G401.6 (cell line): ENCODE measurements around the gene MYO9B.
A peak's percentile ranks its signal among the peaks of the same experiment; 100 is the strongest.
"Not testable (repeated sequence)": the region's sequence is repeated elsewhere in the genome, so short reads cannot be mapped to it uniquely, and the experiment has no call there.

Source experiments
- FAIRE-seq: peaks from 2 replicates; lab custom pipeline; 2012; peaks lifted over from hg19 to GRCh38; lab: Jason Lieb, UNC

Gene MYO9B

DNA sequence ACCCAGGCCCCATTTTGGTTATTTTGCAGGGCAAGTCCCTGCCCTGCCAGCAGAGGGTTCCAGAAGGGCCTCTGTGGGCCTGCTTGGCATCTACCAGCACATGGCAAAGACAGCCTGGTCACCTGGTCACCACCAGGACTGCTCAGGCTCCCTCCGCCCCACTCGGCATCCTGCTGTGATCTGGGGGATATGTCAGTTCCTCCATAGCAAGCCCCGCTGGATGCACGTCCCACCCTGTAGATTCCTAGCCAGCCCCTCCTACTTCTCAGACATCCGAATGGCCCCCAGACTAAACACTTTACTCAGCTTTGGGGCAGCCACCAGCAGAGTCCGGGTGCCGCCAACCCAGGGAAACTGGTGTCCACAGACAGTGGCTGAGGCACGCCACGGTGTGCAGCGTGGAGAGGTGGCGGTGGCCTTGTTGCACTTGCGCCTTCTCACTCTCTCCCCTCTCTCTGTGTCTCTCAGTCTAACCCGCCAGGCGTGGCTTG is 107.7 kb downstream of the MYO9B start:
- FAIRE-seq = no peak

DNA sequence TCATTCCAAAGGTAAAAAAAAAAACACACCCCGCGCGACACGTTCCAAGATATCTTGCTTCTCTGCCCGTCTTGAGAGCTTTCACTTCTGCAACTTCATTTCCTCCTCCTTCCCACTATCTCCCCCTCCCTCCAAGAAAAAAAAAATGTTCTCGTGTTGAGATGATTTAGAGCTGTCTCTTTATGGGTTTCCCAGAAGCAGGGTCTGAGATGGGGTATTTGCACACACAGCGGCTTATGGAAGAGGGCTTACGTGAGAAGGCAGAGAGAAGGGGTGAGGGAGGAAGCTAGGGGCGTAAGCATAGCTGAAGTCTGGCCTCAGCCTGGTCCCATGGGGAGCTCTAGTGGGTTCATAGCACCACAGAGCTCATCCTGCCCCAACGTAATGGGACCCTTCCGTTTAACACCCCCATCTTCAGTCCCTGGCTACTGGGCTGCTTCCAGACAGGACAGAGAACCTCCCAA is 108.3 kb downstream of the MYO9B start:
- FAIRE-seq = no peak

DNA sequence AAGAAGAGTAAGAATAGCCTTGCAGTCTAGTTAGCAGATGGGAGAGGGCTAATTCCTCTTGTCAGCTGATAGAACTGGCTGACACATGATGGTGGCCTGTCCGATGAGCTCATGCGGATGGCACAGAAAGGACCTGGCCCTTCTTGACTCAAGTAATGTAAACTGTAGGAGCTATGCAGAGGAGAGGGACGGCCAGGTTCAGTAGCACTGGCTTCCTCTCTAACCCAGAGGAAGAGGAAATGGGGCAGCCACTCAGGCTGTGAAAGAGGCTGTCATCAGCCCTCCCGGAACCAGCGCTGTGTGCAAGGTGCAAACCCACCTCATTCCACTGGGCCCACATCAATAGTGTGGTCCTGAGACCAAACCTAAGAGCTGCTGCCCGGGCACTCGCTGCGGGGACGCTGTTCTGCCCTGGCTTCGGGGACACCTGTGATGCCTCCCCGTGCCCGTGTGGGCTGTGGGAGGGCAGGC is 108.8 kb downstream of the MYO9B start:
- no peak for FAIRE-seq

DNA sequence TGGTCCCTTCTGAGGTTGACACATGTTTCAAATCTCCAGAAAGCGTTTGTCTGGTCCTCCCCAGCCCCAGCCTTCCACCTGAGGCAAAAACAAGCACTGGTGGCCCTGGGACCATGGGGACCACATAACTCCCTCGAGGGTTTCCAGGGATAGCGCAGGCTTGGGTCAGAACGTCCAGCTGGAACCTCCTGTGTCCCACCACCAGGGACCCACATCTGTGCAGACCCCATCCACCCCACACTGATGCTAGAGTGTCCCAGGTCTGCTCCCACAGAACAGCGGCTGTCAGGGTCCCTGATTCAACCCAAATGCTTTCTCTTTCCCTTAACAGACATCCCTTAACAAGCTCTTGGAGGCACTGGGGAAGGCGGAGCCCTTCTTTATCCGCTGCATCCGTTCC is 110.0 kb downstream of the MYO9B start:
- FAIRE-seq = no peak

DNA sequence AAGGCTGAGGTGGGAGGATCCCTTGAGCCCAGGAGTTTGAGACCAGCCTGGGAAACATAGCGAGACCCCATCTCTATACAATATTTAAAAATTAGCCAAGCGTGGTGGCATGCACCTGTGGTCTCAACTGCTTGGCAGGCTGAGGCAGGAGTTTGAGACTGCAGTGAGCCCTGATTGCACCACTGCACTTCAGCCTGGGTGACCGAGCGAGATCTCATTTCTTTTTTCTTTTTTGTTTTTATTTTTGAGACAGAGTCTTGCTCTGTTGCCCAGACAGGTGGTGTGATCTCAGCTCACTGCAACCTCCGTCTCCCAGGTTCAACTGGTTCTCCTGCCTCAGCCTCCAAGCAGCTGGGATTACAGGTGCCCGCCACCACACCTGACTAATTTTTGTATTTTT is 116.2 kb downstream of the MYO9B start:
- FAIRE-seq = not testable (repeated sequence)

DNA sequence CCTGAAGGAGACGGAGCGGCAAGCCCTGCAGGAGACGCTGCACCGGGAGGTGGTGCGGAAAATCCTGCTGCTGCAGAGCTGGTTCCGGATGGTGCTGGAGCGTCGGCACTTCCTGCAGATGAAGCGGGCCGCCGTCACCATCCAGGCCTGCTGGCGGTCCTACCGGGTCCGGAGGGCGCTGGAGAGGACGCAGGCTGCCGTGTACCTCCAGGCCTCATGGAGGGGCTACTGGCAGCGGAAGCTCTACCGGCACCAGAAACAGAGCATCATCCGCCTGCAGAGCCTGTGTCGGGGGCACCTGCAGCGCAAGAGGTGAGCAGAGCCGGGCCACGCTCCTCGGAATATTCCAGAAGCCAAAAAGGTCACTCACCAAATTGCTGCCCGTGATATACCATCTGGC is 117.2 kb downstream of the MYO9B start:
- no peak for FAIRE-seq

DNA sequence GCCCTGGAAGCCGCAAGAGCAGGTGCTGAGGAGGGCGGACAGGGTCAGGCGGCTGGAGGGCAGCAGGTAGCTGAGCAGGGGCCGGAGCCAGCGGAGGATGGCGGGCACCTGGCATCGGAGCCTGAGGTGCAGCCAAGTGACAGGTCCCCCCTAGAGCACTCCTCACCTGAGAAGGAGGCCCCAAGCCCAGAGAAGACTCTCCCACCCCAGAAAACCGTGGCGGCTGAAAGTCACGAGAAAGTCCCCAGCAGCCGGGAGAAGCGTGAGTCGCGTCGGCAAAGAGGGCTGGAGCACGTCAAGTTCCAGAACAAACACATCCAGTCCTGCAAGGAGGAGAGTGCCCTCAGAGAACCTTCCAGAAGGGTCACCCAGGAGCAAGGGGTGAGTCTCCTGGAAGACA is 119.0 kb downstream of the MYO9B start:
- FAIRE-seq = no peak

DNA sequence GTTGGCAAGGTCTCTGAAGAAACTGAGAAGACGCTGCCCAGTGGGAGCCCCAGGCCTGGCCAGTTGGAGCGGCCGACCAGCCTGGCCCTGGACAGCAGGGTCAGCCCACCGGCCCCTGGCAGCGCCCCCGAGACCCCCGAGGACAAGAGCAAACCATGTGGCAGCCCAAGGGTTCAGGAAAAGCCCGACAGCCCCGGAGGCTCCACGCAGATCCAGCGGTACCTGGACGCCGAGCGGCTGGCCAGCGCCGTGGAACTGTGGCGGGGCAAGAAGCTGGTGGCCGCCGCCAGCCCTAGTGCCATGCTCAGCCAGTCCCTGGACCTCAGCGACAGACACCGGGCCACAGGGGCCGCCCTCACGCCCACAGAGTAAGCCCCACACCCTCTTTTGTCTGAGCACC is 119.5 kb downstream of the MYO9B start:
- FAIRE-seq = no peak

DNA sequence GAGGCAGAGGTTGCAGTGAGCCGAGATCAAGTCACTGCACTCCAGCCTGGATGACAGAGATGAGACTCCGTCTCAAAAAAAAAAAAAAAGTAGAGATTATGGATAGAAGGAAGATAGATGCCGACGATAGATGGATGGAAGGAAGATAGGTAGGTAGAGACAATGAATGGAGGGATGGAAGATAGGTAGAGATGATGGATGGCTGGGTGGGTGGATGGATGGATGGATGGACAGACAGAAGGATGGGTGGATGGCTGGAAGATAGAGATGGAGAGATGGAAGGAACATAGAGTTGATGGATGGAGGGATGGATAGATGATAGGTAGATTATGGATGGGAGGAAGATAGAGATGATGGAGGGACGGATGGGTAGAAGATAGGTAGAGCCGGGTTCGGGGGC is 121.0 kb downstream of the MYO9B start:
- FAIRE-seq = no peak

DNA sequence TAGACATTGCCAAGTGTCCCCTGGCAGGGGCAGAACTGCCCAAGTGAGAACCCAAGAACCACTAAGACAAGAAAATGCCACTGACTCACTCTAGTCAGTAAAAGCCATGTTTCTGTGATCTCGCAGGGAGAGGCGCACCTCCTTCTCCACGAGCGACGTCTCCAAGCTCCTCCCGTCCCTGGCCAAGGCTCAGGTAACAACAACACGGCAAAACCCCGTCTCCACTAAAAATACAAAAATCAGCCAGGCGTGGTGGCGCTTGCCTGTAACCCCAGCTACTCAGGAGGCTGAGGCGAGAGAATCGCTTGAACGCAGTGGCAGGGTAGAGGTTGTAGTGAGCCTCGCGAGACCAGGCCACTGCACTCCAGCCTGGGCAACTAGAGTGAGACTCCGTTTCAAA is 122.1 kb downstream of the MYO9B start:
- no peak for FAIRE-seq

DNA sequence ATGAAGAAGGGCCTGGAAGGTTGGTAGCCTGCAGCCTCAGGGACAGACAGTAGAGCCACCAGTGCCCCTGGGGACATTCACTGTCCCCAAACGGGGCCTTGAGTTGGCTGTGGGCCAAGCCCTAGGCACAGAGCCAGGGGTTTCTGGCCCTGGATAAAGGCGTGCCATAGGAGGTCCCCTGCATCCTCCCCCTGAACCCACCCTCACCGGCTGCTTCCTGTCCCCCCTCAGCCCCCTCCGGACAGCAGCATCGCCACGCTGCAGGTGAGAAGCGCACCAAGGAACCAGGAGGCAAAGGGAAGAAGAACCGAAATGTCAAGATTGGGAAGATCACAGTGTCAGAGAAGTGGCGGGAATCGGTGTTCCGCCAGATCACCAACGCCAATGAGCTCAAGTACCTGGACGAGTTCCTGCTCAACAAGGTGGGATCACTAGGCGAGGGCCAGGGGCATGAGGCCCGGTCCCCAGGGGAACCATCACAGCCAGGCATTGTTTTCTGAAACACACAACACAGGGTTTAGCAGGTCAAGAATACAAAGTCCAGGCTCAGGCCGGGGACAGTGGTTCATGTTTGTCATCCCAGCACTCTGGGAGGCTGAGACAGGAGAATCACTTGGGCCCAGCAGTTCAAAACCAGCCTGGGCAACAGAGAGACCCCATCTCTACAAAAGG is 125.0 kb downstream of the MYO9B start:
- no peak for FAIRE-seq

DNA sequence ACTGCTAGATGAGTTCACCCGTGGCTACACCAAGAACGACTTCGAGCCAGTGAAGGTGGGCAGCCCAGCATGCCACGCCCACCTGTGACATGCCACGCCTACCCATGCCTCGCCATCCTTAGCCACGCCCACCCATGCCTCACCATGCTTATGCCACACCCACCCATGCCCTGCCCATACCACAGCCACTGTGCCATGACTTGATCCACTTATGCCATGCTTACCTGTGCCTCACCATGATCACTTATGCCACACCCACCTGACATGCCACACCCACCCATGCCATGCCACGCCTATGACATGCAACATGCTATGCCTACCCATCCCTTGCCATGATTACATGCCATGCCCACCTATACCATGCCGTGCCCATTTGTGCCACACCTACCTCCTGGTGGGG is 126.7 kb downstream of the MYO9B start:
- FAIRE-seq = no peak

DNA sequence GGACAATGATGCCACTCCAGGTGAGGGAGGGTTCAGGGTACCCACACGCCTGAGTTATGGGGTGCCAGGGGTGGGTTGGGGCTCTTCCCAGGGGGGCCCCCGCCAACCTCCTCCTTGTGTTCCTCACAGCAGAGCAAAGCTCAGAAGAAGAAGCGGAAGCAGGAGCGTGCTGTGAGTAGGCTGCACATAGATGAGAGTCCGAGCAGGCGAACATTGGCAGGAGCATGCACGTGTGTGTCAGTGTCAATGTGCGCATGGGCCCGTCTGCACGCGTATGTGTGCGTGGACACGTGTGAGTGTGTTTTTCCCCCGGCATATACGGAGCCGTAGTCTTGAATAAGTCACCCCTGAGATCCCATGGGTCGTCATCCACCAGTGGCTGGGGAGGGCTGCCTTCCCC is 127.1 kb downstream of the MYO9B start:
- no peak for FAIRE-seq

DNA sequence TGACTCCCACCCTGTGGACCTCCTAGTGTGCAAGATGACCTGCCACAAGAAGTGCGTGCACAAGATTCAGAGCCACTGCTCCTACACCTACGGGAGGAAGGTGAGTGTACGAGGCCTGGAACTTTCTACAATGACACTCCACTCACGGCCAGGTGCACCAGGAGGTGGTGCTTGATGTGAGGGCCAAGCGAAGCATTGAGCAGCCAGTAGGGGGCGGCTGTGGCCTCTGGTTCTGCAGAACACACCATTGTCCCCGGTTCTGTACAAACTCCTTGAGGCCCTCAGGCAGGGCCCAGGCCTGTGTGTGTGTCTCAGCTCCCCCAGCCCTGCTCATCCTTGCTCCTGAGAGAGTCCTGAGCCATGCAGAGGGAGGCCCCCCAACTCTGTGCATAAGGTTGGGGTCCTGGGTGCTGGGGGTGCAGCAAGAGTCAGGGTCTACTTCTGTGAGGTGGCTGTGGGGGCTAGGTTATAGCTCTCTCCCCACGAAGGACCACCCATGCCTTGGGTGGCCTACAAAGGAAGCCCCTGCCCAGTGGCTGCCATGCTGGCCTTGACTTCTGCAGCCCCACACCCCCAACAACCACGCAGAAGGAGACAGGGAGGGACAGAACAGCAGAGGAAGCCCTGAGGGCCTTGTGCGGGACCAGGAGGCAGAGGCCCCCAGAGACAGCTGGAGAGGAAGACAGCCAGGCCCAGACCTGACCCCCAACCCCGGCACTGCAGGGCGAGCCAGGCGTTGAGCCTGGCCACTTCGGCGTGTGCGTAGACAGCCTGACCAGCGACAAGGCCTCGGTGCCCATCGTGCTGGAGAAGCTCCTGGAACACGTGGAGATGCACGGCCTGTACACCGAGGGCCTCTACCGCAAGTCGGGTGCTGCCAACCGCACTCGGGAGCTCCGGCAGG is 129.9 kb downstream of the MYO9B start:
- FAIRE-seq = no peak

DNA sequence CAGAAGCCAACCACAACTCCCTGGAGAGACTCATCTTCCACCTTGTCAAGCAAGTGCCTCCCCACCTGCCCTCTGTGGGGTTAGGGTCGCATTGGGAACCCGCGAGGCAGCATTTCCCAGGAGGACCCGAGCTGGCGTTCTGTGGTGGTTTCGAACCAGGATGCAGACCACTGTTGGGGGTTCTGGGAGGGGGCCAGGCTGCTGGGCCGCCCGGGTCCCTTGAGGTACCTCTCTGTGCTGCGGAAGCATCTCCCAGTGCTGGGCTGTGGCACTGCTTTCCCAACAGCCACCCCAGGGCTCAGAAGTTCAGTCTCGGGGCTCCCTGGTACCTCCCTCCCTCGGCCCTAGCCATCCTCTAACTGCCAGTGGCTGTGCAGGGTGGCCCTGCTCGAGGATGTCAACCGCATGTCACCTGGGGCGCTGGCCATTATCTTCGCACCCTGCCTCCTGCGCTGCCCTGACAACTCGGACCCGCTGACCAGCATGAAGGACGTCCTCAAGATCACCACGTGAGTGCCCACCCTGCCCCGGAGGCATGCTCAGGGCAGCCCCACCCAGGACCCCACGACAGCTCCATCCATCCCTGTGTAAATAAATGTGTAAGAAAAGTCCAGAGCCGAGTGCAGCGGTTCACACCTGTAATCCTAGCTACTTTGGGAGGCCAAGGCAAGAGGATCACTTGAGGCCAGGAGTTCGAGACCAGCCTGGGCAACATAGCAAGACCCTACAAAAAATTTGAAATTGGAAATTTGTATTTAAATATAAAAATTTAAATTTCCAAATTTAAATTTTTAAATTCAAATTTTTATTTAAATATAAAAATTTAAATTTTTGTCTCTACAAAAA is 131.4 kb downstream of the MYO9B start:
- no peak for FAIRE-seq

DNA sequence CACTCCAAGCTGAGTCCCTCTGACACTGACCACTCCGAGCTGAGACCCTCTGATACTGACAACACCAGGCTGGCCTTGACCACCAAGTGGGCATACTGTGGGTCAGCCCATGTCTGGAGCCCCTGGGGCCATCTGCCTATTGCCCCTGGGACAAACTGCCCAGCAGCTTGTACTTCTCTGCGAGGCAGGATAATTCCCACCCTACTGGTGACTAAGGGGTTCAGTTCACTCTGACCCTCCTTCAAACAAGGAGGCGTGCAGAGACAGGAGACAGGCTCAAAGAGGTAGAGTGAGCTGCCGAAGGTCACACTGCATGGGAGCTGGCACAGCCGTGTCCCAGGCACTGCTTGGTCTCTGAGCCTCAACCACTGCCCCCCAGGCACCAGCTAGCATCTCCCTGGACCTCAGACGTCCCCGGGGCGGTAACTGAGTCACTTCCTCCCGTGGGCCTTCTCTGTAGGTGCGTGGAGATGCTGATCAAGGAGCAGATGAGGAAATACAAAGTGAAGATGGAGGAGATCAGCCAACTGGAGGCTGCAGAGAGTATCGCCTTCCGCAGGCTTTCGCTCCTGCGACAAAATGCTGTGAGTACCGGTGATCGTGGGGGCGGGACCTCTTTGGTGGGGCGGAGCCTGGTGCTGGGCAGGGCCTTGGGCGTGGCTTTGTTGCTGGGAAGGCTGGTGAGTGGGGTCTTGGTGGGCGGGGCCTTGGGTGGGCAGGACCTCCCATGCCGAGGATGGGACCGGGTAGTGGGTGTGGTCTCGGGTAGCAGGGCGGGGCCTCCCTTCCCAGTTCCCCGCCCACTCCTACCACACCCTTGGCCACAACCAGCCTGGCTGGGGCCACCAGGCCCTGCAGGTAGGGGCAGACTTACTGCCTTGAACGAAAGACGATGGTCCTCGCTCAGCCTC is 133.8 kb downstream of the MYO9B start:
- FAIRE-seq = peak; percentile 93

DNA sequence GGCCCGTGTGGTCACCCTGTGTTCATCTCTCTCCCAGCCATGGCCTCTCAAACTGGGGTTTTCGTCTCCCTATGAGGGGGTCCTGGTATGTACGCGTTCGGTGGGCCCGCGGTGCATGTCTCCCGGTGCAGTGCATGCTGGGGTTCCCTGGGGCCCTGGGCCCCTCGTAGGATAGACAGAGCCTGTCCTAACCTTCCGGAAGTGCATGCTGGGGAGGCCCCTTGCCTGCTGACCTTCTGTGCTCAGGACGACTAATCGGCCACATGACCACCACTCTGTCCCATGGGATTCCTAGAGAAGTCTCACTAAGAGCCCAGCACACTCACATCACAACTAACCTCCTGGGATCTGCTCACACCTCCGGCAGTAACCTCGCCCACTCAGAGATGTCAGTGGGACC is 134.7 kb downstream of the MYO9B start:
- no peak for FAIRE-seq

DNA sequence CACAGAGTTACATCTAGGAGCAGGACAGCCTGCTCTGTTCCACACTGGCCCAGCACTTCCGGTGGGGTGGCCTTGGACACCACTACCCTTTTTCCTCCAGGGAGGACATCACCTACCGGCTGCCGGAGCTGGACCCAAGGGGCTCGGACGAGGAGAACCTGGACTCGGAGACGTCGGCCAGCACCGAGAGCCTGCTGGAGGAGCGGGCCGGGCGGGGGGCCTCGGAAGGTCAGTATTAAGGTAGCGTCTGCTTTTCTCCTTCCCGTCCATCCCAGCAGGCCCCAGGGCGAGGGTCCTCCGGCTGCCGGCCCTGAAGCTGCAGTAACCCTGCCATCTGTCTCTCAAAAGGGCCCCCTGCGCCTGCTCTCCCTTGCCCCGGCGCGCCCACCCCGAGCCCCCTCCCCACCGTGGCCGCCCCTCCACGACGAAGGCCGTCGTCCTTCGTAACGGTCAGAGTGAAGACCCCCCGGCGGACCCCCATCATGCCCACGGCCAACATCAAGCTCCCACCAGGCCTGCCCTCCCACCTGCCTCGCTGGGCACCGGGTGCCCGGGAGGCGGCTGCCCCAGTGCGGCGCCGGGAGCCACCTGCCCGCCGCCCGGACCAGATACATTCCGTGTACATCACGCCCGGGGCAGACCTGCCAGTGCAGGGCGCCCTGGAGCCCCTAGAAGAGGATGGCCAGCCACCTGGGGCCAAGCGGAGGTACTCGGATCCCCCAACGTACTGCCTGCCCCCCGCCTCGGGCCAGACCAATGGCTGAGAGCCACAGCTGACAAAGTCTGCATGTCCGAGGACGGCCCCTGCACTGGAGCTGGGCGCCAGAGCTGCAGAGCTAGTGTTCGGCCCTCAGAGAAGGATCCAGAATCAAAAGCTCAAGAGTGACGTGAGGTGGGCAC is 136.2 kb downstream of the MYO9B start:
- FAIRE-seq = no peak

DNA sequence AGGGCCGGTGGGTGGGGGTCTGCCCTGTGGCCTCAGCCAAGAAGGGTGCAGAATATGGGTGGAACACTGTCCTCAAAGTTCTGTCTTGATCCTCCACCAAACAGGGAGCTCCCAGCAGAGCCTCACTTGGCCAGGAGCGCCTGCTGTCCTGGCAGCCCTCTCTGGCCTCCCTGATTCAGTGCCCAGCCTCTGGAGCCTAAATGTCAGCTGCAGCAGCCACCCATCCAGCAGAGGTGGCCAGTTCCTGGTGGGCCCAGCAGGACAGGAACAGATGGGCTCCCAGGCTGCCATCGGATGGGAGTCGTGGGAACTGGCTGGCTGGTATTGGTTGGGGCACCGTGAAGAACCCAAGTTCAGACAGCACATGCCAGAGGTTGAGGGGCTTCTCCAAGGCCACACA is 137.8 kb downstream of the MYO9B start:
- FAIRE-seq = no peak

DNA sequence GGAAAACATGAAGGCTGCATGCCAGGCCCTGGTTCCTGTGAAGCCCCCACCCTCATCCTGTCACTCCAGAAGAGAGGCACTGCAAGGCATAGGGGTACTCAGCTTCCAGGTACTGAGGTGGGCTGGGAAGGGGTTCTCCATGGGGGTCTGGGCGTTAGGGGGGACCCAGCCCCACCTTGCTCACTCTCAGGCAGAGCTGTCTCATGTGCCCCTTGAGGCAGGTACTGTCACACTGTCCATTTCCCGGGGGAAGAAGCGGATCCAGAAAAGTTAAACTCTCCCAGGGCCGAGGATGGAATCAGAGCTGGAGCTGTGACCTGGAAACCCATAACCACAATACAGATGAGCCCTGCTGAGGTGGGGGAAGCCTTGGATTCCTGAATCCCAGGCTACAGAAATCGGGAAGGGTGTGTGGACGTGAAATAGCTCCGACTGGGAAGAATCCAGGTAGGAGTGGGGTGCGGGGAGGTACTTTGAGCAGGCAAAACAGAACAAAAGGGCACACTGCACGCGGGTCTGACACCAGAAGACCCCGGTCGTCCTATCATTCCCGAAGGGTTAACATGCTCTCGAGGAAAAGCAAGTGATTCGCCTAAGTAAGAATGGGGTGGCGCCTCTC is 139.0 kb downstream of the MYO9B start:
- no peak for FAIRE-seq
